D721Med (cell line): ENCODE data around the gene MS4A14.

Source experiments
- DNase-seq: peaks from one replicate; pipeline ENCODE4 v3.0.0; 2011; ENCODE audit warnings: low spot score; ENCODE audit not compliant: insufficient read length
- FAIRE-seq: peaks from 2 replicates; lab custom pipeline; 2011; peaks lifted over from hg19 to GRCh38; lab: Jason Lieb, UNC
- TF ChIP-seq, protein P1 (sequence below): IDR thresholded peaks from 2 replicates; pipeline ENCODE4 v1.5.1; 2012; ENCODE audit warnings: mild to moderate bottlenecking, control low read depth; ENCODE audit not compliant: insufficient read depth; ENCODE audit errors: missing control alignments

Gene MS4A14

DNA sequence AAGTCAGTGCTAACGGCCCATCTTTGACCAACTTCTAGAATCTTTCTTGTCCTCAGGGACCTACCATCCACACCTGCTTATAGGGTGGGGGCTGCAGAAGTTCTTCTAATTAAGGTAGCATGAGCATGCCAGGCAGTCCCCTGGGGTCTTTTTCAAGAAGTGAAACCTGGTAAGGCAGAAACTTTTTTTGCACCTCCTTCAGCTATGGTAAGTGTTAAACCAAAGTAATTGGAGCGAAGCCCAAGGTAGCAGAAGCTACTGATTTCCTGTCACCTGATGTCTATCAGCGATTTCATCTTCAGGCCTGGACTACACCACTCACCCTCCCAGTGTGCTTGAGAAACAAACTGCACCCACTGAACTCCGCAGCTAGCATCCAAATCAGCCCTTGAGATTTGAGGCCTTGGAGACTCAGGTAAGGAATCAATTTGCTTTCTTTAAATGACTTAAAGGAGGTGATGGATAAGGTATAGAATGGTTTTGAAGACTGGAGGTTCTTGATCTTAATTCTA lies 59.3 kb downstream of the MS4A14 start, which contains the start of gene MS4A1:
TSS of gene MS4A1 (plus strand) at position 317 of the 512 bp plus-strand sequence. CDS start 6,528 bp downstream, outside the sequence.
- DNase-seq (no peak), FAIRE-seq (no peak)
- TF ChIP-seq, protein P1, sequence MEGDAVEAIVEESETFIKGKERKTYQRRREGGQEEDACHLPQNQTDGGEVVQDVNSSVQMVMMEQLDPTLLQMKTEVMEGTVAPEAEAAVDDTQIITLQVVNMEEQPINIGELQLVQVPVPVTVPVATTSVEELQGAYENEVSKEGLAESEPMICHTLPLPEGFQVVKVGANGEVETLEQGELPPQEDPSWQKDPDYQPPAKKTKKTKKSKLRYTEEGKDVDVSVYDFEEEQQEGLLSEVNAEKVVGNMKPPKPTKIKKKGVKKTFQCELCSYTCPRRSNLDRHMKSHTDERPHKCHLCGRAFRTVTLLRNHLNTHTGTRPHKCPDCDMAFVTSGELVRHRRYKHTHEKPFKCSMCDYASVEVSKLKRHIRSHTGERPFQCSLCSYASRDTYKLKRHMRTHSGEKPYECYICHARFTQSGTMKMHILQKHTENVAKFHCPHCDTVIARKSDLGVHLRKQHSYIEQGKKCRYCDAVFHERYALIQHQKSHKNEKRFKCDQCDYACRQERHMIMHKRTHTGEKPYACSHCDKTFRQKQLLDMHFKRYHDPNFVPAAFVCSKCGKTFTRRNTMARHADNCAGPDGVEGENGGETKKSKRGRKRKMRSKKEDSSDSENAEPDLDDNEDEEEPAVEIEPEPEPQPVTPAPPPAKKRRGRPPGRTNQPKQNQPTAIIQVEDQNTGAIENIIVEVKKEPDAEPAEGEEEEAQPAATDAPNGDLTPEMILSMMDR, result no peak

DNA sequence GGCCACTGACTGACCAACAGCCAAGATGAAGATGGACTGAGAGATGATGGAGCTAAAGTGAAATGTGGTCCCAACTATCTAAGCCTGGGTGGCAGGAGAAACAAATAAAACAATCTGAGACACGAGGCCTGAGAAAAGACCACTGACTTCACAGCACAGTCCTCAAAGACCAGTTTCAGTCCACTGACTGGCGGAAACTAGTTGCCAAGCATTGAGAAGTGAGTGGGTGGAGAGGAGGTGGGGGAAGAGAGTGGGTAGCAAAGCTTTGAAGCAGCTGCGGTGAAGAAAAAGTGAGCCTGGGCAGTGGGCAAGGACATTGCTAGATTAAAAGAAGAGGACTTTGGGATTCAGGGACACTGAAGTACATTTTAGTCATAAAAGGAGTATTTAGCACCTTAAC lies 61.3 kb downstream of the MS4A14 start:
- DNase-seq (no peak), FAIRE-seq (no peak)
- TF ChIP-seq, protein P1, result no peak

DNA sequence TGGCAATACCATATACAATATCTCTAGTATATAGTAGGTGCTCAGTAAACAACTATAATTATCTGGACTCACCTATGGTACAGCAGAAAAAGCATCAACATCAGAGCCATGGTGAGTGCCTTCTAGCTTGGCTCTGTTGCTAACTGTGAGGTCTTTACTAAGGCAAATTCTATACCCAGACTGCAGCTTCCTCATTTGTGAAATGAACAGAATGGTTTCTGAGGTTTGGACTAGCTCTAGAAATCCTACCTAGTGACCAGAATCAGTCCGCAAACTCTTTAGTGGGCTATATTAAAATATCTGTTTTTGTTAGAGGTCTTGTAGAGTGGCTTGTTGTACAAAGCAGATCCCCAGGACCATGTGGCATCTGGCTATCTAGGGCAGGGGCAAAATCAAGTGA lies 63.1 kb downstream of the MS4A14 start:
- TF ChIP-seq, protein P1, result no peak
- DNase-seq, result no peak
- no peak for FAIRE-seq
